ENCODE data around the gene GRAP2.

- TF ChIP-seq CTCF (IDR thresholded peaks at IDR 0.05), result no peak
- TF ChIP-seq POLR2A (IDR thresholded peaks at IDR 0.05), result no peak
These were observed 13.7 kb downstream of the GRAP2 start for GRCh38 chr22:39914584-39914983.

Measured in breast epithelium (tissue), 3 donors.